Stomach (tissue), 9 donors: ENCODE data around the gene PEAK1. TPM values are rescaled to one million over a fixed set of nuclear protein-coding genes. Genes with fewer than 3 reads are reported as not detected.
"Not testable (repeated sequence)": the region's sequence is repeated elsewhere in the genome, so short reads cannot be mapped to it uniquely, and the experiment has no call there.

ENCODE experiments used
- DNase-seq, 2 donors: peaks; one replicate each; pipeline versions ENCODE4 v3.0.0 to v3.0.0-alpha.2; 2013 to 2019
- H3K27ac ChIP-seq, 5 donors: fragments of 200-600 bp in 4 of 5; sonication (generic) in 4 of 5; one replicate each; pipeline ENCODE4 v1.5.1; 2013 to 2019; ENCODE audit warnings: mild to moderate bottlenecking in 1 of 5, moderate library complexity in 1 of 5
- H3K27me3 ChIP-seq, 3 donors: fragments of 200-600 bp; sonication (generic); one replicate each; pipeline ENCODE4 v1.5.1; 2017 to 2019; ENCODE audit warnings: mixed run types in 1 of 3
- H3K36me3 ChIP-seq, 4 donors: fragments of 200-600 bp; sonication (generic); 1 replicate in 3 of 4; 2 replicates in 1 of 4; pipeline ENCODE4 v1.5.1; 2016 to 2019
- H3K4me1 ChIP-seq, 4 donors: fragments of 200-600 bp; sonication (generic); one replicate each; pipeline ENCODE4 v1.5.1; 2016 to 2019
- H3K4me3 ChIP-seq, 4 donors: fragments of 200-600 bp; sonication (generic) in 3 of 4; one replicate each; pipeline ENCODE4 v1.5.1; 2016 to 2019; ENCODE audit warnings: mild to moderate bottlenecking in 1 of 4
- H3K9me3 ChIP-seq, 4 donors: fragments of 200-600 bp; sonication (generic); one replicate each; pipeline ENCODE4 v1.5.1; 2016 to 2019
- CTCF ChIP-seq, 7 experiments: fragments of 450-650 bp in 4 of 7; fragments of 200-600 bp in 3 of 7; sonication (generic) in 3 of 7; IDR thresholded peaks; one replicate each; pipeline ENCODE4 v1.5.1; 2016 to 2019; ENCODE audit warnings: antibody characterized with exemption in 7 of 7, control low read depth in 2 of 7, mild to moderate bottlenecking in 1 of 7
- EP300 ChIP-seq: sonication (generic); formaldehyde crosslinking; IDR thresholded peaks from one replicate; pipeline ENCODE4 v1.6.1; 2017; ENCODE audit warnings: antibody characterized with exemption
- POLR2A ChIP-seq, 4 donors: fragments of 450-650 bp; IDR thresholded peaks; one replicate each; pipeline ENCODE4 v1.6.1; 2016; ENCODE audit warnings: antibody characterized with exemption in 4 of 4, control low read depth in 2 of 4, mild to moderate bottlenecking in 1 of 4, moderate library complexity in 1 of 4
- POLR2AphosphoS5 ChIP-seq, 3 donors: sonication (generic); formaldehyde crosslinking; IDR thresholded peaks; one replicate each; pipeline ENCODE4 v1.6.1; 2016; ENCODE audit warnings: antibody characterized with exemption in 3 of 3
- WGBS, 5 donors: extraction: QIAGEN DNeasy Blood & Tissue Kit in 3 of 5; methylation state at CpG; one replicate each; pipeline versions ENCODE4 v1.1.5 to v1.1.7; 2013 to 2018; 5-methylcytosine and 5-hydroxymethylcytosine counted together
- intact Hi-C: fragments of 100-400 bp; cut with DNase I; formaldehyde crosslinking; loops from one replicate; pipeline ENCODE4 v1.15.1; 2023; ENCODE audit warnings: low total_unique reads
- polyA plus RNA-seq, 3 donors: library from polyadenylated mRNA; stranded (reverse); fragments of 200-250 nt; gene quantifications; one replicate each; pipeline ENCODE4 v1.2.3, GENCODE V29; 2013
- total RNA-seq, 5 donors: library from RNA; depleted of rRNA; stranded (reverse); fragments of >200 nt; gene quantifications; one replicate each; pipeline versions ENCODE4 v1.1.0 to v1.2.3, GENCODE V29; 2014 to 2016
- donor health status: healthy with polysubstance abuse.
- donor health status: Bipolar disorder and iron deficiency.
- donor health status: healthy.

PEAK1 gene
- total and polyA plus RNA-seq, 8 donors, result 1.7 to 72.5 (median 19.4) TPM

GRCh38 chr15:77276096-77276495 lies 143.8 kb downstream of the PEAK1 start:
- intact Hi-C loops, result no loop called here
- no peak for DNase-seq
- TF ChIP-seq POLR2AphosphoS5 (IDR thresholded peaks at IDR 0.05), result no peak
- no peak for TF ChIP-seq EP300
- no peak for TF ChIP-seq POLR2A (IDR thresholded peaks at IDR 0.05)
- TF ChIP-seq CTCF (IDR thresholded peaks at IDR 0.05), result no peak

GRCh38 chr15:77273136-77273535 lies 146.8 kb downstream of the PEAK1 start:
- intact Hi-C loops, H3K9me3 ChIP-seq: not testable (repeated sequence)

More at GRCh38 chr15:77276096-77276495, 143.8 kb downstream of the PEAK1 start:
- Histone ChIP-seq H3K27ac (no peak overlapping the region), H3K36me3 (no peaks in the 10 kb centered on the region), H3K9me3 (no peaks in the 10 kb centered on the region), H3K4me1 (no peaks in the 10 kb centered on the region), H3K4me3 (no peak overlapping the region), H3K27me3 (no peaks in the 10 kb centered on the region)
- WGBS, 5 donors, result 75 to 84% (median 78%) methylated on average over 3 of the region's 3 CpGs

GRCh38 chr15:77266708-77267386 lies 153.1 kb downstream of the PEAK1 start:
- DNase-seq, result no peak
- H3K27me3 ChIP-seq, result no peaks in the 10 kb centered on the region
- H3K36me3 ChIP-seq, result peaks cover 0 to 6% (median 0%) of the 10 kb centered on the region in 4 donors
- H3K9me3 ChIP-seq, result no peaks in the 10 kb centered on the region
- H3K27ac ChIP-seq, result no peak overlapping the region
- intact Hi-C loops, result no loop called here
- no peak for TF ChIP-seq CTCF (IDR thresholded peaks at IDR 0.05)
- no peak for TF ChIP-seq EP300
- TF ChIP-seq POLR2AphosphoS5 (IDR thresholded peaks at IDR 0.05), result no peak
- no peak overlapping the region for H3K4me3 ChIP-seq
- WGBS, 5 donors, result 85 to 96% (median 89%) methylated on average over 5 of the region's 5 CpGs
- no peaks in the 10 kb centered on the region for H3K4me1 ChIP-seq

More at GRCh38 chr15:77273136-77273535, 146.8 kb downstream of the PEAK1 start:
- H3K4me3 ChIP-seq, H3K27ac ChIP-seq, H3K4me1 ChIP-seq, H3K36me3 ChIP-seq, H3K27me3 ChIP-seq, DNase-seq: not testable (repeated sequence)

GRCh38 chr15:77255385-77255784 lies 164.5 kb downstream of the PEAK1 start:
- intact Hi-C loops, result no loop called here
- no peak overlapping the region for H3K4me3 ChIP-seq
- no peak overlapping the region for H3K27ac ChIP-seq
- peaks cover 0 to 13% (median 10%) of the 10 kb centered on the region in 4 donors for H3K36me3 ChIP-seq
- no peak for TF ChIP-seq EP300
- no peak for TF ChIP-seq POLR2AphosphoS5 (IDR thresholded peaks at IDR 0.05)
- no peak for TF ChIP-seq CTCF (IDR thresholded peaks at IDR 0.05)
- TF ChIP-seq POLR2A (IDR thresholded peaks at IDR 0.05), result no peak
- 86 to 92% (median 89%) methylated on average over 2 of the region's 2 CpGs for WGBS, 5 donors
- no peak for DNase-seq
- no peaks in the 10 kb centered on the region for H3K9me3 ChIP-seq
- peaks cover 0 to 8% (median 3%) of the 10 kb centered on the region in 4 donors for H3K4me1 ChIP-seq
- no peaks in the 10 kb centered on the region for H3K27me3 ChIP-seq

- Histone ChIP-seq H3K4me3 (no peak overlapping the region), H3K27me3 (no peaks in the 10 kb centered on the region), H3K27ac (no peak overlapping the region), H3K36me3 (peaks cover 0 to 24% (median 17%) of the 10 kb centered on the region in 4 donors), H3K4me1 (no peaks in the 10 kb centered on the region), H3K9me3 (no peaks in the 10 kb centered on the region)
- no peak for DNase-seq
- WGBS, 5 donors, result 94 to 100% (median 98%) methylated on average over 2 of the region's 2 CpGs
- TF ChIP-seq EP300, result no peak
- TF ChIP-seq CTCF (IDR thresholded peaks at IDR 0.05), result no peak
- TF ChIP-seq POLR2AphosphoS5 (IDR thresholded peaks at IDR 0.05), result no peak
- no peak for TF ChIP-seq POLR2A (IDR thresholded peaks at IDR 0.05)
- intact Hi-C loops, result no loop called here
Measured at GRCh38 chr15:77251662-77252061, 168.2 kb downstream of the PEAK1 start.
